ENCODE results near the gene SCMH1. TPM values are rescaled to one million over a fixed set of nuclear protein-coding genes. Genes with fewer than 3 reads are reported as not detected.
"Not testable (repeated sequence)": the region's sequence is repeated elsewhere in the genome, so short reads cannot be mapped to it uniquely, and the experiment has no call there.

Gene SCMH1
- total and polyA plus RNA-seq, 9 donors: 32.8 to 80.2 (median 49.8) TPM

DNA sequence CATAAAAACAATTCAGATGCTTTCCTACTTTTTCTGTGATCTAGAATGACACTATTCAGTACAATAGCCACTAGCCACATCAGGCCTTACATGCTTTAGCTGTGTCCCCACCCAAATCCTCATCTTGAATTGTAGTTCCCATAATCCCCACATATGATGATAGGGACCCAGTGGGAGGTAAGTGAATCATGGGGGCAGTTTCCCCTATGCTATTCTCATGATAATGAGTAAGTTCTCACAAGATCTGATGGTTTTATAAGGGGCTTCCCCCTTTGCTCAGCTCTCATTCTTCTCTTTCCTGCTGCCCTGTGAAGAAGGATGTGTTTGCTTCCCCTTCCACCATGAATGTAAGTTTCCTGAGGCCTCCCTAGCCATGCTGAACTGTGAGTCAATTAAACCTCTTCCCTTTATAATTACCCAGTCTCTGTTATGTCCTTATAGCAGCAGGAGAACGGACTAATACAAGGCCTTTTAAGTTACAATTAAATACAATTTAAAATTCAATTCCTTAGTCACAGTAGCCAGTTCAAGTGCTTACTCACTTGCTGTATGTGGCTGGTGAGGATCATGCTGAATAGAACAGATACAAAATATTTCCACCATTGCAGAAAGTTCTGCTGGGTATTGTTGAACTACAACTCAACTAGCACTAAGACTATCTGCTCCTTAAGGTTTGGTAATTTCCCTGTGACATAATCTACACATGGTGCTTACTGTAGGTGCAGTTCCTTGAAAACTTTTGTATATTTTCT, 106.7 kb downstream of the SCMH1 start:
- H3K4me3 ChIP-seq: no peak overlapping the region
- H3K27ac ChIP-seq: no peak overlapping the region
- intact Hi-C loops (cut with DNase I): no loop called here
- H3K4me1 ChIP-seq (ENCODE audit: insufficient read depth): no peaks in the 10 kb centered on the region
- no peak for TF ChIP-seq EP300 (IDR thresholded peaks at IDR 0.05)
- no peak for TF ChIP-seq POLR2A (IDR thresholded peaks at IDR 0.05)
- TF ChIP-seq CTCF (IDR thresholded peaks at IDR 0.05): no peak
- DNase-seq: no peak
- no peaks in the 10 kb centered on the region for H3K27me3 ChIP-seq
- H3K36me3 ChIP-seq: no peaks in the 10 kb centered on the region
- WGBS, 3 donors: 93 to 99% (median 96%) methylated on average over 1 of the region's 1 CpG
- peaks cover 0 to 4% of the 10 kb centered on the region in 2 donors for H3K9me3 ChIP-seq

DNA sequence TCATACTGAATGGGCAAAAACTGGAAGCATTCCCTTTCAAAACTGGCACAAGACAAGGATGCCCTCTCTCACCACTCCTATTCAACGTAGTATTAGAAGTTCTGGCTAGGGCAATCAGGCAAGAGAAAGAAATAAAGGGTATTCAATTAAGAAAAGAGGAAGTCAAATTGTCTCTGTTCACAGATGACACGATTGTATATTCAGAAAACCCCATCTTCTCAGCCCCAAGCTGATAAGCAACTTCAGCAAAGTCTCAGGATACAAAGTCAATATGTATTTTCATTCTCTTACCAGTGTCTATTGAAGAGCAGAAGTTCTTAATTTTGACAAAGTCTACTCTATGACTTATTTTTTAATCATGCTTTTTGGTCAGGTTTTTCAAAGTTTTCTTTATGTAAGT, 107.8 kb downstream of the SCMH1 start:
- H3K9me3 ChIP-seq; H3K4me3 ChIP-seq; H3K27ac ChIP-seq; DNase-seq; H3K4me1 ChIP-seq (ENCODE audit: insufficient read depth); intact Hi-C loops (cut with DNase I); H3K27me3 ChIP-seq; H3K36me3 ChIP-seq: not testable (repeated sequence)
- 95 to 98% (median 98%) methylated on average over 2 of the region's 2 CpGs for WGBS, 3 donors

DNA sequence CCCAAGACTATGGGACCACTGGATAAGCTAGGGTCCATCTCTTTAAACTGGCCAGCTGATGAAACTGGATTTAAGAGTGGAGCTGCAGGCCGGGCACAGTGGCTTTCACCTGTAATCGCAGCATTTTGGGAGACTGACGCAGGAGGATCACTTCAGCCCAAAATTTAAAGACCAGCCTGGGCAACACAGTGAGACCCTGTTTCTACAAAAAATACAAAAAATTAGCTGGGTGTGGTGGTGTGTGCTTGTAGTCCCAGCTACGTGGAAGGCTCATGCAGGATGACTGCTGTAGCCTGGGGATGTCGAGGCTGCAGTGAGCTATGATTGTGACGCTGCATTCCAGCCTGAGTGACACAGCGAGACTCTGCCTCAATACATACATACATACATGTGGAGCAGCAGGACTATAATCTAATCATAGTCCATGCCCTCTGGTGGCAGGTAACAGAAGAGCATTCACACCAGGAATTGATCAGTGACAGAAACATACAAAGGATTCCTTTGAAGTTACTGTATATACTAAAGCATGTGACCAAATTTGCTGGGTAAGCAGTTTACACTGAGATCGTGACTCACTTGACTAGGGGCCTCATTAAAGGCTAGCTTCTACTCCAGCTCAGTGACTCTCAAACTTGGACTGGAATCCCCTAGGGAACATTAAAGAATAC, 119.1 kb downstream of the SCMH1 start:
- Histone ChIP-seq H3K27ac (no peak overlapping the region), H3K36me3 (no peaks in the 10 kb centered on the region), H3K4me1 (ENCODE audit: insufficient read depth) (no peaks in the 10 kb centered on the region), H3K9me3 (no peaks in the 10 kb centered on the region), H3K27me3 (no peaks in the 10 kb centered on the region), H3K4me3 (no peak overlapping the region)
- TF ChIP-seq EP300 (IDR thresholded peaks at IDR 0.05) (no peak), CTCF (IDR thresholded peaks at IDR 0.05) (no peak), POLR2A (IDR thresholded peaks at IDR 0.05) (no peak)
- 88 to 90% (median 88%) methylated on average over 8 of the region's 8 CpGs for WGBS, 3 donors
- intact Hi-C loops (cut with DNase I): no loop called here
- DNase-seq: peak in 1 of 5 donors; percentile 22

- no peak overlapping the region for H3K4me3 ChIP-seq
- DNase-seq: no peak
- no peaks in the 10 kb centered on the region for H3K9me3 ChIP-seq
- H3K36me3 ChIP-seq: no peaks in the 10 kb centered on the region
- no peak for TF ChIP-seq EP300 (IDR thresholded peaks at IDR 0.05)
- no peak for TF ChIP-seq POLR2A (IDR thresholded peaks at IDR 0.05)
- TF ChIP-seq CTCF (IDR thresholded peaks at IDR 0.05): no peak
- no peaks in the 10 kb centered on the region for H3K27me3 ChIP-seq
- H3K4me1 ChIP-seq (ENCODE audit: insufficient read depth): no peaks in the 10 kb centered on the region
- intact Hi-C loops (cut with DNase I): no loop called here
- H3K27ac ChIP-seq: no peak overlapping the region
Measured at GRCh38 chr1:41122148-41122547, 120.0 kb downstream of the SCMH1 start.

- intact Hi-C loops (cut with DNase I): no loop called here
- no peak for DNase-seq
- H3K9me3 ChIP-seq: no peaks in the 10 kb centered on the region
- no peak overlapping the region for H3K4me3 ChIP-seq
- H3K4me1 ChIP-seq (ENCODE audit: insufficient read depth): no peaks in the 10 kb centered on the region
- no peak overlapping the region for H3K27ac ChIP-seq
- no peak for TF ChIP-seq EP300 (IDR thresholded peaks at IDR 0.05)
- no peak for TF ChIP-seq POLR2A (IDR thresholded peaks at IDR 0.05)
- no peaks in the 10 kb centered on the region for H3K27me3 ChIP-seq
- H3K36me3 ChIP-seq: no peaks in the 10 kb centered on the region
Measured at GRCh38 chr1:41118645-41119044, 123.5 kb downstream of the SCMH1 start.

DNA sequence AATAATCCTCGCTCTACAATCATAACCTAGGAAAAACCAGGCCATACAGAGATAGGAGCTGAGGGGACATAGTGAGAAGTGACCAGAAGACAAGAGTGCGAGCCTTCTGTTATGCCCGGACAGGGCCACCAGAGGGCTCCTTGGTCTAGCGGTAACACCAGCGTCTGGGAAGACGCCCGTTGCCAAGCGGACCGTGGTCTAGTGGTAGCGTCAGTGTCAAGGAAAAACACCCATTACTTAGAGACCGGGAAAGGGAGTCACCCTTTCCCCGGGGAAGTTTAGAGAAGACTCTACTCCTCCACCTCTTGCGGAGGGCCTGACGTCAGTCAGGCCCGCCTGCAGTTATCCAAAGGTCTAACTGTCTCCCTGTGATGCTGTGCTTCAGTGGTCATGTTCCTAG, 124.9 kb downstream of the SCMH1 start:
- H3K36me3 ChIP-seq; H3K4me1 ChIP-seq (ENCODE audit: insufficient read depth); H3K27me3 ChIP-seq; H3K9me3 ChIP-seq; H3K27ac ChIP-seq; DNase-seq; H3K4me3 ChIP-seq; intact Hi-C loops (cut with DNase I): not testable (repeated sequence)
- WGBS, 3 donors: 77 to 92% (median 85%) methylated on average over 15 of the region's 15 CpGs
